ENCODE results near the gene SLC2A6.

SLC2A6 gene

DNA sequence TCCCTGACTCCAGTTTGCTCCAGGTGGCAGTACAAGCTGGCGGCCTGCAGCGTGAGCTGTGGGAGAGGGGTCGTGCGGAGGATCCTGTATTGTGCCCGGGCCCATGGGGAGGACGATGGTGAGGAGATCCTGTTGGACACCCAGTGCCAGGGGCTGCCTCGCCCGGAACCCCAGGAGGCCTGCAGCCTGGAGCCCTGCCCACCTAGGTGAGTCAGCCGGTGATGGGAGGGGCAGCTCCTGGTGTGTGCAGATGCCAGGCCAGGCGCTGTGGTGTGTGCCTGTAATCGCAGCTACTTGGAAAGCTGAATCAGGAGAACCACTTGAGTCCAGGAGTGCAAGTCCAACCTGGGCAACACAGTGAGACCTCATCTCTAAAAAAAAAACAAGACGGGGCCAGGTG is 29.1 kb downstream of the SLC2A6 start:
- no peak overlapping the region for H3K4me3 ChIP-seq (ENCODE audit: low read length)
- TF ChIP-seq, protein P1, sequence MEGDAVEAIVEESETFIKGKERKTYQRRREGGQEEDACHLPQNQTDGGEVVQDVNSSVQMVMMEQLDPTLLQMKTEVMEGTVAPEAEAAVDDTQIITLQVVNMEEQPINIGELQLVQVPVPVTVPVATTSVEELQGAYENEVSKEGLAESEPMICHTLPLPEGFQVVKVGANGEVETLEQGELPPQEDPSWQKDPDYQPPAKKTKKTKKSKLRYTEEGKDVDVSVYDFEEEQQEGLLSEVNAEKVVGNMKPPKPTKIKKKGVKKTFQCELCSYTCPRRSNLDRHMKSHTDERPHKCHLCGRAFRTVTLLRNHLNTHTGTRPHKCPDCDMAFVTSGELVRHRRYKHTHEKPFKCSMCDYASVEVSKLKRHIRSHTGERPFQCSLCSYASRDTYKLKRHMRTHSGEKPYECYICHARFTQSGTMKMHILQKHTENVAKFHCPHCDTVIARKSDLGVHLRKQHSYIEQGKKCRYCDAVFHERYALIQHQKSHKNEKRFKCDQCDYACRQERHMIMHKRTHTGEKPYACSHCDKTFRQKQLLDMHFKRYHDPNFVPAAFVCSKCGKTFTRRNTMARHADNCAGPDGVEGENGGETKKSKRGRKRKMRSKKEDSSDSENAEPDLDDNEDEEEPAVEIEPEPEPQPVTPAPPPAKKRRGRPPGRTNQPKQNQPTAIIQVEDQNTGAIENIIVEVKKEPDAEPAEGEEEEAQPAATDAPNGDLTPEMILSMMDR (conservative IDR thresholded peaks at IDR 0.05; ENCODE audit: low read depth, low read length) = no peak
- no peak for DNase-seq (ENCODE audit: low read depth)

- TF ChIP-seq, protein P1 (conservative IDR thresholded peaks at IDR 0.05; ENCODE audit: low read depth, low read length) = no peak
- no peak for DNase-seq (ENCODE audit: low read depth)
- no peak overlapping the region for H3K4me3 ChIP-seq (ENCODE audit: low read length)
Measured at GRCh38 chr9:133448487-133448972, 30.4 kb downstream of the SLC2A6 start.

GRCh38 chr9:133445293-133445969 is 33.5 kb downstream of the SLC2A6 start:
- TF ChIP-seq, protein P1 (conservative IDR thresholded peaks at IDR 0.05; ENCODE audit: low read depth, low read length) = no peak
- no peak overlapping the region for H3K4me3 ChIP-seq (ENCODE audit: low read length)
- DNase-seq (ENCODE audit: low read depth) = no peak

- H3K4me3 ChIP-seq (ENCODE audit: low read length) = no peak overlapping the region
- TF ChIP-seq, protein P1 (conservative IDR thresholded peaks at IDR 0.05; ENCODE audit: low read depth, low read length) = no peak
- no peak for DNase-seq (ENCODE audit: low read depth)
Measured at GRCh38 chr9:133443982-133444381, 34.9 kb downstream of the SLC2A6 start.

GRCh38 chr9:133443248-133443647 is 35.7 kb downstream of the SLC2A6 start:
- no peak overlapping the region for H3K4me3 ChIP-seq (ENCODE audit: low read length)
- DNase-seq (ENCODE audit: low read depth) = no peak
- TF ChIP-seq, protein P1 (conservative IDR thresholded peaks at IDR 0.05; ENCODE audit: low read depth, low read length) = no peak

GRCh38 chr9:133441571-133441970 is 37.3 kb downstream of the SLC2A6 start:
- no peak for DNase-seq (ENCODE audit: low read depth)
- TF ChIP-seq, protein P1 (conservative IDR thresholded peaks at IDR 0.05; ENCODE audit: low read depth, low read length) = no peak
- no peak overlapping the region for H3K4me3 ChIP-seq (ENCODE audit: low read length)

DNA sequence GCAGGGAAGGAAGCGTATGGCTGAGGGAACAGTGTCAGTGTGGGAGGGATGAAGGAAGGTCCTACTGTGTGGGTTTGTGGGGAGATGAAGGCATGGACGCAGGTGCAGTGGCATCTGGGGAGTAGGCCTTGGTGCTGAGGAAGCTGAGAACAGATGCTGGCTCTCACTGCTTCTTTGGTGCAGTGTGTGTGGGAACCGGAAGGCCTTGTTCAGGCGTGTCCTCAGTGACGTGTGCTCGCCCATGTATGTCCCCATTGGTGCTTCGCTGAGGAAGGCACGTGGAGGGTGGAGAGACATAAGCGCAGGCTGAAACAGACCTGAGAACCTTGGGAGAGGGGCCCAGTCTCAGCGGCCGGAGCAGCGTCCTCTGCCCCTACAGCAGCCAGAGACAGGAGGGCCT is 38.0 kb downstream of the SLC2A6 start:
- TF ChIP-seq, protein P1 (conservative IDR thresholded peaks at IDR 0.05; ENCODE audit: low read depth, low read length) = no peak
- no peak for DNase-seq (ENCODE audit: low read depth)
- no peak overlapping the region for H3K4me3 ChIP-seq (ENCODE audit: low read length)

All from retinal pigment epithelial cell (primary cell).